Smooth muscle cell of the brain vasculature (primary cell): ENCODE measurements around the gene ZBTB4.

Experiments used
- DNase-seq: peaks from one replicate; pipeline ENCODE4 v3.0.0-alpha.2; 2012; ENCODE audit warnings: low read depth, low spot score

The ZBTB4 gene

GRCh38 chr17:7440113-7440833 lies 39.2 kb downstream of the ZBTB4 start:
- no peak for DNase-seq

- no peak for DNase-seq
These were observed 39.8 kb downstream of the ZBTB4 start, which contains the start of gene FGF11 for GRCh38 chr17:7439462-7440112. Gene FGF11, plus strand, starts transcription at chr17:7439512. Its CDS starts 109 bp downstream, at chr17:7439621.

- DNase-seq = no peak
These were observed 40.6 kb downstream of the ZBTB4 start for GRCh38 chr17:7438656-7439460.

- no peak for DNase-seq
These were observed 41.3 kb downstream of the ZBTB4 start for GRCh38 chr17:7437950-7438614.

GRCh38 chr17:7437369-7437863 lies 42.0 kb downstream of the ZBTB4 start:
- DNase-seq = no peak

DNA sequence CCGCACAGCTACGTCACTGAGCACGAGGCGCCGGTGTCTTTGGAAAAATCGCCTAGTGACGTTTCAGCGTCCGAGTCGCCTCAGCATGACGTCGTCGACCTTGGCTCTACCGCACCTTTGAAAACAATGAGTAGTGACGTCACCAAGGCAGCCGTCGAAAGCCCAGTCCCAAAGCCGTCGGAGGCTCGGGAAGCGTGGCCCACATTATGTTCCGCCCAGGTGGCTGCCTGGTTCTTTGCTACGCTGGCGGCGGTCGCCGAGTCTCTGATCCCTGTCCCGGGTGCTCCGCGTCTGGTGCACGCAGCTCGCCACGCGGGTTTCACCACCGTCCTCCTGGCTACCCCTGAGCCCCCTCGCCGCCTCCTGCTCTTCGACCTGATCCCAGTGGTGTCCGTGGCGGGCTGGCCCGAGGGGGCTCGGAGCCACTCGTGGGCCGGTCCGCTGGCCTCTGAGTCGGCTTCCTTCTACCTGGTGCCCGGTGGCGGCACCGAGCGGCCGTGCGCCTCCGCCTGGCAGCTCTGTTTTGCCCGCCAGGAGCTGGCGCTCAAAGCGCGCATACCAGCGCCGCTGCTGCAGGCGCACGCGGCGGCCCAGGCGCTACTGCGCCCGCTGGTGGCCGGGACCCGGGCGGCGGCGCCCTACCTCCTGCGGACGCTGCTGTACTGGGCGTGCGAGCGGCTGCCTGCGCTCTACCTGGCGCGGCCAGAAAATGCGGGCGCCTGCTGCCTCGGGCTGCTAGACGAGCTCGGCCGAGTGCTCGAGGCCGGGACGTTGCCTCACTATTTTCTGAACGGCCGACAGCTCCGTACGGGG lies 42.7 kb downstream of the ZBTB4 start:
- no peak for DNase-seq

DNA sequence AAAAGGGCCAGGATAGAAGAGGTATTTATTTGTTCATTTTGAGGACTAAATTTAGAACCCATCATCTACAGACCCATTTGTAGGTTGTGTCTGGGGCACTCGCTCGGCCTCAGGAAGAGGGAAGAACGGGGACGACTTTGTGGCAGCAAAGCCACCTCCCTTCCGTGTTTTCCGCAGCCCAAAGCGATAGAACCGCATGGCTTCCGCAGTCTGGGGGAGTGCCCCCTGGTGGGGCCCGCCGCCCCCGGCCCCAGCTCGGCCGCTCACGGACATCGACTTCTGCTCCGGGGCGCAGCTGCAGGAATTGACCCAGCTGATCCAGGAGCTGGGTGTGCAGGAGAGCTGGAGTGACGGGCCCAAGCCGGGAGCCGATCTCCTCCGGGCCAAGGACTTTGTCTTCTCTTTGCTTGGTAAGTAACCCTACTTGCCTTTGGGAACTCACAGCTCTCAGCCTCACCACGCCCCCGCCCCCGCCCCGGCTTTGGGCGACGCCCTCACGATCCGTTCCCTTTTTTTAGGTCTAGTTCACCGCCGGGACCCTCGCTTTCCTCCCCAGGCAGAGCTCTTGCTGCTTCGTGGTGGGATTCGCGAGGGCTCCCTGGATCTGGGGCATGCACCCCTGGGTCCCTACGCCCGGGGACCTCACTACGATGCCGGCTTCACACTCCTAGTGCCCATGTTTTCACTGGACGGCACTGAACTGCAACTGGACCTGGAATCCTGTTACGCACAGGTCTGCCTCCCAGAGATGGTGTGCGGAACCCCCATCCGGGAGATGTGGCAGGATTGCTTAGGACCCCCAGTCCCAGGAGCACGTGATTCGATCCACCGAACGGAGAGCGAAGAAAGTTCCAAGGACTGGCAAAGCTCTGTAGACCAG lies 43.5 kb downstream of the ZBTB4 start:
- DNase-seq = no peak

DNA sequence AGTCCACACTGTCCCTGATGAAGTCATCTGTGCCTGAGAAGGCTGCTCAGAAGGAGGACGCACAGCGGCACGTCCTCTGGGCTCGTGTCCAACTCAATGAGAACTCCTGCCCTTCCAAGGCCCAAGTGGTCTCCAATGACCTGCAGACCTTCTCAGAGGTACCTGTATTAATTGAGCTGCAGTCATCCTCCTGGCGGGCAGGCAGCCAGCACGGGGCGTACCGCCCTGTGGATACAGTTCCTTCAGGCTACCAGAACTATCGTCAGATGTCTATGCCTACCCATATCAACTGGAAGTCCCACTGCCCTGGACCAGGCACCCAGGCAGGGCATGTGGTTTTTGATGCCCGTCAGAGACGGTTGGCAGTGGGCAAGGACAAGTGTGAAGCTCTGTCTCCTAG lies 47.1 kb downstream of the ZBTB4 start:
- DNase-seq = no peak

DNA sequence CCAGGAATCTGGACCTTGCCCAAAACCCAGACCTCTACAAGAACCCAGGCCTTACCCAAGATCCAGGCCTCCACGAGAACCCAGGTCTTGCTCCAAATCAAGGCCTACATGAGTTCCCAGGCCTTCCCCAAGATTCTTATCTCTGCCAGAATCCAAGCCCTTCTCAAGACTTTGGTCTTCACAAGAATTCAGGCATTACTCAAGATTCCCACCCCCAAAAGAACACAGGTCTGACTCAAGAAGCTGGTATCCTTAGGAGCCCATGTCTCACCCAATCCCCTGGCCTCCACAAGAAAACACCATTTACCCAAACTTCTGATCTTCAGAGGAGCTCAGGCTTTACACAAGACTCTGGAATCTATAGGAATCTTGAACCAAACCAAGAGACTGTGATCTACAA lies 48.2 kb downstream of the ZBTB4 start:
- no peak for DNase-seq

GRCh38 chr17:7429722-7430121 lies 49.7 kb downstream of the ZBTB4 start:
- DNase-seq = no peak

GRCh38 chr17:7428557-7428956 lies 50.9 kb downstream of the ZBTB4 start, which contains the start of gene SPEM3:
Gene SPEM3, plus strand, starts transcription at chr17:7428857. Its CDS starts 46 bp downstream, at chr17:7428903.
- DNase-seq = no peak

GRCh38 chr17:7427549-7427948 lies 51.9 kb downstream of the ZBTB4 start:
- no peak for DNase-seq

DNA sequence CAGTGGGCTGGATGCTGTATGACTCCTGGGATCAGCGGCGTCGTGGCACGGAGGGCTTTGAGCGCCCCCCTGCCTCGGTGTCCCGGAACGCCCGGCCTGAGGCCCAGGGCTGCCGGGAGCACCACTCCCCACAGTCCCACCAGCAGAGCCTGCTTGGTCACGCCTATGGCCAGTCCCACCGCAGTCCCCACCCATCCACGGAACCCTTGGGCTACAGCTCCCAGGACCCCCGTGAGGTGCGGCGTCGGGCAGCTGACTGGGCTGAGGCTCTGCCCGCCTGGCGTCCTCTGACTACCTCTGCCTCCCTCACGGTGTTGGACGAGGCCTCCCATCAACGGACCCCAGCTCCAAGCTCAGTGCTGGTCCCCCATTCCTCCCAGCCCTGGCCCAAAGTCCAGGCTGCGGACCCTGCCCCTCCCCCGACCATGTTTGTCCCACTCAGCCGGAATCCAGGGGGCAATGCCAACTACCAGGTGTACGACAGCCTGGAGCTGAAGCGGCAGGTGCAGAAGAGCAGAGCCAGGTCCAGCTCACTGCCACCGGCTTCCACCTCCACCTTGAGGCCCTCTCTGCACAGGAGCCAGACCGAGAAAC lies 52.4 kb downstream of the ZBTB4 start:
- no peak for DNase-seq

DNA sequence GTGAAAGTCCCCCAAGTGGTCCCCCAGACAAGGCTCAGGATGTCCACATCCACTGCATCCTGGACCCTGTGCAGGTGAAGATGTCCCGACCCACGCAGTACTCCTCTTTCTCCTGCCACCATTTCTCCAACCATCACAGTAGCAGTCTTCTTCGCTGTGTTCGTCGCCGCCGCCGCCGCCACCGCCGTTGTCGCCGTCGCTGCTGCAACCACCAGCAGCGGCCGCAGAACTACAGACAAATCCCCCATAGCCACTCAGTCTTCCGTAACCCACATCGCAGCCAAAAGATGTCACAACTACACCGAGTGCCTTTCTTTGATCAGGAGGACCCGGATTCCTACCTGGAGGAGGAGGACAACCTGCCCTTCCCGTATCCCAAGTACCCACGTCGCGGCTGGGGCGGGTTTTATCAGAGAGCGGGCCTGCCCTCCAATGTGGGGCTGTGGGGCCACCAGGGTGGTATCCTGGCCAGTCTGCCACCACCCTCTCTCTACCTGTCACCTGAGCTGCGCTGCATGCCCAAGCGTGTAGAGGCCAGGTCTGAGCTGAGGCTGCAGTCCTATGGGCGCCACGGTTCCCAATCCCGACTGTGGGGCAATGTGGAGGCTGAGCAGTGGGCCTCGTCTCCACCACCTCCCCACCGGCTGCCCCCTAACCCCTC lies 53.1 kb downstream of the ZBTB4 start:
- no peak for DNase-seq

GRCh38 chr17:7425756-7426155 lies 53.7 kb downstream of the ZBTB4 start:
- no peak for DNase-seq

GRCh38 chr17:7425316-7425715 lies 54.1 kb downstream of the ZBTB4 start, which contains the start of gene SPEM2:
Gene SPEM2, plus strand, starts transcription at chr17:7425616. Its CDS starts 73 bp downstream, at chr17:7425689.
- DNase-seq = no peak

DNA sequence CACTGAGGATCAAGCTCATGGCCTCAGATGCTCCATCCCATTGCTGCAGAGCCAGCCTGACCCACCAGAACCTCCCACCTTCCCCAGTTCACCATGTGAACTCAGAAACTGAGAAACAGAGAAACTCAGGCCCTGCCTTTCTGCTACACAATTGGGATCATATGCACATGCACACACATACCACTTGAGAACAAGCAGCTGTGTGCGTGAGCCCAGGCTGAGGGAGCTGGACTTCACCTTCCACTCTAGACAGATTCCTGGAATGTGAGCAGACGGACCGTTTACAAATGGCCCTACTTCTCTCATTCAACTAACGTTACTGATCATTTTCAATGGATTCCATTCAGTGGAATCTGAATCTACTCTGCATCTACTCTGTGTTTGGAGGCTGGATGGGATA lies 55.8 kb downstream of the ZBTB4 start:
- no peak for DNase-seq

GRCh38 chr17:7421186-7421585 lies 58.2 kb downstream of the ZBTB4 start:
- no peak for DNase-seq
